ENCODE measurements around the gene KRT32. TPM values are rescaled to one million over a fixed set of nuclear protein-coding genes. Genes with fewer than 3 reads are reported as not detected.
A peak's percentile ranks its signal among the peaks of the same experiment; 100 is the strongest.

KRT32 gene
- total and polyA plus RNA-seq, 2 experiments from 2014 or later: not detected

DNA sequence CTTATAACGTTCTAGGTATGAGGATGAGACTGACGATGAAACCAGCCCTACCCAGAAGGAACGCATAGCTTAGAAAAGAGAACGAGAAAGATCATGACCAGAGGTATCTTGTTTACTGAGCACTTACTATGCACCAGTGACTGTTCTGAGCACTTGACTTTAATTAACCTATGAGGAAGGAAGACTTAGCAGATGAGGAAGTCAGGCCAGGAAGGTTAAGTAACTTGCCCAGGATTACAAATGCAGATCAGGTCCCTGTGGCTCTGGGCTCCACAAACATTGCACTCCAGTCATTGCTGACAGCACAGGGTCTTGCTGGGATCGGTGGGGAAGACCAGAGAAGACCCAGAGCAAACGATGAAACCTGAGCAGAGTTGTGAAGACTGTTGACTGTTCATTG is 31.1 kb upstream of the KRT32 start:
- H3K4me1 ChIP-seq (ENCODE audit: insufficient read depth): peaks cover 25% of the 10 kb centered on the region
- no peaks in the 10 kb centered on the region for H3K9me2 ChIP-seq (ENCODE audit: insufficient read depth)
- no peaks in the 10 kb centered on the region for H3K36me3 ChIP-seq (ENCODE audit: low read depth)
- H3K9me3 ChIP-seq (ENCODE audit: low read depth): no peaks in the 10 kb centered on the region
- no peak overlapping the region for H2AFZ ChIP-seq
- in situ Hi-C loops (cut with MboI): no loop called here
- no peak overlapping the region for H3K9ac ChIP-seq
- H3K4me3 ChIP-seq: no peak overlapping the region
- H3F3A ChIP-seq (ENCODE audit: insufficient read depth): no peaks in the 10 kb centered on the region
- no peak overlapping the region for H3K27ac ChIP-seq
- H4K20me1 ChIP-seq (ENCODE audit: insufficient read depth): no peaks in the 10 kb centered on the region
- no peaks in the 10 kb centered on the region for H3K79me2 ChIP-seq (ENCODE audit: insufficient read depth)
- no peak overlapping the region for H3K4me2 ChIP-seq (ENCODE audit: unreplicated experiment)
- TF ChIP-seq EZH2phosphoT487 (IDR thresholded peaks at IDR 0.05; ENCODE audit: insufficient read depth, low read depth): no peak
- no peak for TF ChIP-seq EZH2 (IDR thresholded peaks at IDR 0.05; ENCODE audit: insufficient read depth, poor library complexity, severe bottlenecking)
- no peaks in the 10 kb centered on the region for H3K27me3 ChIP-seq (replicated peaks; ENCODE audit: insufficient read depth)
- DNase-seq: no peak
- 84 to 86% methylated on average over 6 of the region's 6 CpGs for WGBS, 2 experiments (ENCODE audit: low coverage in 1 of 2, low lambda C conversion rate in 2 of 2, missing lambda C conversion rate in 2 of 2)

DNA sequence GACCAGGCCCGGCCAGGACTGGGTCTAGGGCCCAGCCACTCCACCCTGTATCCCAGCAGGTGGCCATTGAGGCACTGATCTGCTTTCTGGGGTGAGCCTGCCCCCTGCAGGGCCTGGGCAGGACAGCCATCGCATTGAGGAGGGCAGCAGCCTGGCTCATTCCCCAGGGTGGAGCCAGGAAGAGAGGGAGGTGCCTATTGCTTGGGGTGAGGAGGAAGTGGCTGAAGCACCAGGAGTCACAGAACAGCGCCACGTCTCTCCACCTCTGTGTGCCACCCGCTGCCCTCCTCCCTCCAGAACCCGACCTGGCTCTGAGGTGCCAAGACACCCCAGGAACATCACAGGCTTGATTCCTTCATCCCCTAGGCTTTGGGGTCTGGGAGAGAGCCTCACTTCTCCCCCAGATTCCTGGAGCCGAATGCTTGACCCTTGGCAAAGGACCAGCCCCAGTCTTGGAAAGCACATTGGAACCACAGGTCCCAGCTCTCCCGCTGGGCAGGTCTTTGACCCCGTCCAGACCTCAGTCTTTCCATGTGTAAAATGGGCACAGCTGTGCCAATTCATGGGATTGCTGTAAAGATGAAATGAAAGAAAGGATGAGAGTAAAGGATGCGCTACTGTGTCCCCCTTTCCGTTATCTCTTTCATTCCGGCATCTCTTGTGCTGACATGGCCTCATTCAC is 29.8 kb upstream of the KRT32 start:
- H3K9me3 ChIP-seq (ENCODE audit: low read depth): no peaks in the 10 kb centered on the region
- TF ChIP-seq EZH2 (IDR thresholded peaks at IDR 0.05; ENCODE audit: insufficient read depth, poor library complexity, severe bottlenecking) (no peak), EZH2phosphoT487 (IDR thresholded peaks at IDR 0.05; ENCODE audit: insufficient read depth, low read depth) (no peak)
- 53 to 58% methylated on average over 12 of the region's 12 CpGs for WGBS, 2 experiments (ENCODE audit: low coverage in 1 of 2, low lambda C conversion rate in 2 of 2, missing lambda C conversion rate in 2 of 2)
- no peak overlapping the region for H3K4me3 ChIP-seq
- peaks cover 25% of the 10 kb centered on the region for H3K4me1 ChIP-seq (ENCODE audit: insufficient read depth)
- H3K79me2 ChIP-seq (ENCODE audit: insufficient read depth): no peaks in the 10 kb centered on the region
- H3K36me3 ChIP-seq (ENCODE audit: low read depth): no peaks in the 10 kb centered on the region
- peak overlapping the region; percentile 73 for H3K4me2 ChIP-seq (ENCODE audit: unreplicated experiment)
- H3K27me3 ChIP-seq (replicated peaks; ENCODE audit: insufficient read depth): no peaks in the 10 kb centered on the region
- H4K20me1 ChIP-seq (ENCODE audit: insufficient read depth): no peaks in the 10 kb centered on the region
- H3K27ac ChIP-seq: no peak overlapping the region
- peak; percentile 93 for DNase-seq
- in situ Hi-C loops (cut with MboI): no loop called here
- no peaks in the 10 kb centered on the region for H3F3A ChIP-seq (ENCODE audit: insufficient read depth)
- peak overlapping the region; percentile 66 for H2AFZ ChIP-seq
- H3K9me2 ChIP-seq (ENCODE audit: insufficient read depth): no peaks in the 10 kb centered on the region
- H3K9ac ChIP-seq: peak overlapping the region; percentile 26; the same call in 1 of the 2 replicates

DNA sequence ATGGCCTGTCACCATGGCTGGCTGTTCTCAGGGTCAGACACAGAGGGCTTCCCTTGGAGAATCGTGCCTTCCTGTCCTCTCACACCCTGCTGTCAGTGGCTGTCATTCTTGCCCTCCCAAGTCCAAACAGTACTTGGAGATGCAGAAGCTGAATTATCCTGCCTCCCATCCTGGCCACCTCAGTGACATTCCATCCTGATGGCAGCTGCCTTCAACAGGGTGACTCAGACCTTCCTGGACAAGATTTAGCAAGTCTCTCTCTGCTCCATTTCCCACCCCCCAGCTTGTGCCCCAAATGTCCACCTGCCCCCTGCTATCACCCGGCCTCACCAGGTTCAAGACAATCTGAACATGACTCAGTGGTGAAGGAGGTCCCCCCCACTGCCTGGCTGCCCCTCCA is 27.3 kb upstream of the KRT32 start:
- Histone ChIP-seq H3K79me2 (ENCODE audit: insufficient read depth) (no peaks in the 10 kb centered on the region), H3F3A (ENCODE audit: insufficient read depth) (no peaks in the 10 kb centered on the region), H3K27me3 (replicated peaks; ENCODE audit: insufficient read depth) (no peaks in the 10 kb centered on the region), H3K9me3 (ENCODE audit: low read depth) (no peaks in the 10 kb centered on the region), H3K9ac (no peak overlapping the region), H3K4me2 (ENCODE audit: unreplicated experiment) (no peak overlapping the region), H3K4me1 (ENCODE audit: insufficient read depth) (peaks cover 16% of the 10 kb centered on the region), H4K20me1 (ENCODE audit: insufficient read depth) (no peaks in the 10 kb centered on the region), H3K9me2 (ENCODE audit: insufficient read depth) (no peaks in the 10 kb centered on the region), H3K4me3 (no peak overlapping the region), H3K27ac (no peak overlapping the region), H2AFZ (no peak overlapping the region), H3K36me3 (ENCODE audit: low read depth) (no peaks in the 10 kb centered on the region)
- TF ChIP-seq EZH2phosphoT487 (IDR thresholded peaks at IDR 0.05; ENCODE audit: insufficient read depth, low read depth): no peak
- TF ChIP-seq EZH2 (IDR thresholded peaks at IDR 0.05; ENCODE audit: insufficient read depth, poor library complexity, severe bottlenecking): no peak
- DNase-seq: peak; percentile 69
- in situ Hi-C loops (cut with MboI): no loop called here
- WGBS, 2 experiments (ENCODE audit: low coverage in 1 of 2, low lambda C conversion rate in 2 of 2, missing lambda C conversion rate in 2 of 2): 47 to 70% methylated on average over 1 to 2 of the region's 2 CpGs

DNA sequence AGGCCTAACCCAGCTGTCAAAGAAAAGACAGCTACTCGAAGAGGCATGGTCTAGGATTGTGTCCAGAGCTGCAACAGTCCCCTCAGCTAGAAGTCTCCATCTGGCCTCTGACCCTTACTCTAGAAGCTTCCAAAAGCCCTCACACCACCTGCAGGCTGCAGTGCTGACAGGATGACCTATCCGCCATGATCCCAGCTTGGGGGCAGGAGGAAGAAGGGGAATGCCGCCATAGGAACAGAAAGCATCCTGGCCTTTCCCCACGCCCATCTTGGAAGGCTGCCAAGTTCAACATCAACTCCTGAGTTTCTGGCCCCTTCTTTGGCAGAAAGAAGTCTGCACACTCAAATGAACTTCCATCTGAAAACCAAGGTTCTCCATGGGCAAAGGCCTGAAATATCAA is 25.6 kb upstream of the KRT32 start:
- H3K9ac ChIP-seq: no peak overlapping the region
- H3K79me2 ChIP-seq (ENCODE audit: insufficient read depth): no peaks in the 10 kb centered on the region
- H3K4me2 ChIP-seq (ENCODE audit: unreplicated experiment): no peak overlapping the region
- no peaks in the 10 kb centered on the region for H3F3A ChIP-seq (ENCODE audit: insufficient read depth)
- DNase-seq: no peak
- H2AFZ ChIP-seq: no peak overlapping the region
- H3K9me2 ChIP-seq (ENCODE audit: insufficient read depth): no peaks in the 10 kb centered on the region
- no peaks in the 10 kb centered on the region for H4K20me1 ChIP-seq (ENCODE audit: insufficient read depth)
- H3K4me3 ChIP-seq: no peak overlapping the region
- H3K27ac ChIP-seq: no peak overlapping the region
- H3K27me3 ChIP-seq (replicated peaks; ENCODE audit: insufficient read depth): no peaks in the 10 kb centered on the region
- H3K9me3 ChIP-seq (ENCODE audit: low read depth): no peaks in the 10 kb centered on the region
- H3K36me3 ChIP-seq (ENCODE audit: low read depth): no peaks in the 10 kb centered on the region
- TF ChIP-seq EZH2phosphoT487 (IDR thresholded peaks at IDR 0.05; ENCODE audit: insufficient read depth, low read depth) (no peak), EZH2 (IDR thresholded peaks at IDR 0.05; ENCODE audit: insufficient read depth, poor library complexity, severe bottlenecking) (no peak)
- 47 to 54% methylated on average over 4 of the region's 4 CpGs for WGBS, 2 experiments (ENCODE audit: low coverage in 1 of 2, low lambda C conversion rate in 2 of 2, missing lambda C conversion rate in 2 of 2)
- in situ Hi-C loops (cut with MboI): no loop called here
- peaks cover 12% of the 10 kb centered on the region for H3K4me1 ChIP-seq (ENCODE audit: insufficient read depth)

Data from GM23248 (cell line).